H1 (cell line): ENCODE data around the gene FNDC7. TPM values are rescaled to one million over a fixed set of nuclear protein-coding genes. Genes with fewer than 3 reads are reported as not detected.

ENCODE experiments used
- SP1 ChIP-seq: IDR thresholded peaks from 2 replicates; pipeline ENCODE4 v1.6.1; 2011; ENCODE audit warnings: low read depth, low read length
- polyA plus RNA-seq, 7 experiments: library from polyadenylated mRNA; depleted of rRNA in 3 of 7; stranded (reverse) in 5 of 7; unstranded in 2 of 7; fragments of >200 nt in 5 of 7; fragments of 200-250 nt in 2 of 7; gene quantifications; 1 replicate in 5 of 7; 2 replicates in 1 of 7; 4 replicates in 1 of 7; pipeline versions ENCODE4 v1.2.1 to v1.2.3, GENCODE V29; 2011 to 2013; ENCODE audit warnings: missing spikeins in 2 of 7, mixed read lengths in 2 of 7
- total RNA-seq: library from RNA; stranded (reverse); fragmentation: NEBNext Ultra II Directional; extraction: Animal tissue kit (Norgen Biotek cat#: 25700); gene quantifications from 2 replicates; pipeline ENCODE4 v1.2.1, GENCODE V29; 2021
- TF ChIP-seq, protein P1 (sequence below): IDR thresholded peaks from 2 replicates; pipeline ENCODE4 v1.6.1; 2012; ENCODE audit warnings: low read length, inconsistent platforms

The FNDC7 gene
- total and polyA plus RNA-seq, 2 of the 8 experiments (the other 6 are each of a cell fraction or from before 2014, with no cell fraction given) = 0.13 to 0.20 TPM

DNA sequence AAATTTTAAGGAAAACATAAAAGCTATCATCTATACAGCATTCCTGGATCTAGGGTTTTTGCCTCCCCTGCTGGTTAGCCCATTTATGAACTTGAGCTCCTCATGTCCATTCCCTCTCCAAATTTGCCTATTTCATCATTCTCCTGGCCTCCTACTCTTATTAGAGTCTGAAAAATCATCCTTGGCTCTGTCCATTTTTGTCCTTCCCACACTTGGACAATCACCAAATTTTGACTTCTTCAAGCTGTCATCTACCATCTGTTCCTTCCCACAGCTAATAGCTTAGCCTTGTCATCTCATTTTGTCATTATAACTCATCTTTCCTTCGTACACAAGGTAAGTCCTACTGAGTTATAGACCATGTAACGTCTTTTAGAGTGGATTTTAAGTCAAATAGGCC is 49.6 kb upstream of the FNDC7 start (continued):
- no peak for TF ChIP-seq SP1
- TF ChIP-seq, protein P1, sequence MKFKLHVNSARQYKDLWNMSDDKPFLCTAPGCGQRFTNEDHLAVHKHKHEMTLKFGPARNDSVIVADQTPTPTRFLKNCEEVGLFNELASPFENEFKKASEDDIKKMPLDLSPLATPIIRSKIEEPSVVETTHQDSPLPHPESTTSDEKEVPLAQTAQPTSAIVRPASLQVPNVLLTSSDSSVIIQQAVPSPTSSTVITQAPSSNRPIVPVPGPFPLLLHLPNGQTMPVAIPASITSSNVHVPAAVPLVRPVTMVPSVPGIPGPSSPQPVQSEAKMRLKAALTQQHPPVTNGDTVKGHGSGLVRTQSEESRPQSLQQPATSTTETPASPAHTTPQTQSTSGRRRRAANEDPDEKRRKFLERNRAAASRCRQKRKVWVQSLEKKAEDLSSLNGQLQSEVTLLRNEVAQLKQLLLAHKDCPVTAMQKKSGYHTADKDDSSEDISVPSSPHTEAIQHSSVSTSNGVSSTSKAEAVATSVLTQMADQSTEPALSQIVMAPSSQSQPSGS = no peak
